GM06990 (cell line): Measurements from ENCODE around the gene TNS1.

ENCODE experiments used
- DNase-seq: peaks from one replicate; pipeline ENCODE4 v3.0.0-alpha.2; 2011; ENCODE audit not compliant: insufficient read length; ENCODE audit errors: extremely low read depth
- H3K27me3 ChIP-seq: replicated peaks from 2 replicates; pipeline ENCODE4 v1.6.0; 2011; ENCODE audit warnings: low read length; ENCODE audit not compliant: control insufficient read depth, insufficient read depth
- H3K36me3 ChIP-seq: 2 replicates; pipeline ENCODE4 v1.5.1; 2011; ENCODE audit warnings: low read length; ENCODE audit not compliant: control insufficient read depth, insufficient read depth
- H3K4me3 ChIP-seq: replicated peaks from 2 replicates; pipeline ENCODE4 v1.5.1; 2011; ENCODE audit warnings: low read depth, mild to moderate bottlenecking, control low read depth, low read length
- CTCF ChIP-seq: IDR thresholded peaks from 2 replicates; pipeline ENCODE4 v1.5.1; 2011; ENCODE audit warnings: low read length, control low read depth, mild to moderate bottlenecking, inconsistent platforms; ENCODE audit not compliant: insufficient read depth, poor library complexity, severe bottlenecking

The TNS1 gene

GRCh38 chr2:217797661-217798069 lies 205.1 kb downstream of the TNS1 start:
- Histone ChIP-seq H3K4me3 (no peak overlapping the region), H3K36me3 (no peaks in the 10 kb centered on the region), H3K27me3 (no peaks in the 10 kb centered on the region; the same call in 1 of the 2 replicates)
- no peak for TF ChIP-seq CTCF
- DNase-seq = no peak

- no peak for DNase-seq
These were observed 205.6 kb downstream of the TNS1 start for GRCh38 chr2:217797165-217797564.

GRCh38 chr2:217795706-217796465 lies 206.9 kb downstream of the TNS1 start:
- Histone ChIP-seq H3K36me3 (no peaks in the 10 kb centered on the region), H3K4me3 (no peak overlapping the region), H3K27me3 (no peaks in the 10 kb centered on the region; the same call in 1 of the 2 replicates)
- DNase-seq = no peak
- no peak for TF ChIP-seq CTCF

More at GRCh38 chr2:217797165-217797564, 205.6 kb downstream of the TNS1 start:
- no peak for TF ChIP-seq CTCF
- no peaks in the 10 kb centered on the region for H3K36me3 ChIP-seq
- no peak overlapping the region for H3K4me3 ChIP-seq
- H3K27me3 ChIP-seq = no peaks in the 10 kb centered on the region; the same call in 1 of the 2 replicates

GRCh38 chr2:217795067-217795466 lies 207.7 kb downstream of the TNS1 start:
- H3K27me3 ChIP-seq = no peaks in the 10 kb centered on the region; the same call in 1 of the 2 replicates
- TF ChIP-seq CTCF = no peak
- no peaks in the 10 kb centered on the region for H3K36me3 ChIP-seq
- no peak for DNase-seq
- H3K4me3 ChIP-seq = no peak overlapping the region

GRCh38 chr2:217794133-217794986 lies 208.4 kb downstream of the TNS1 start:
- no peak for TF ChIP-seq CTCF
- no peaks in the 10 kb centered on the region for H3K36me3 ChIP-seq
- H3K4me3 ChIP-seq = no peak overlapping the region
- DNase-seq = no peak
- H3K27me3 ChIP-seq = no peaks in the 10 kb centered on the region; the same call in 1 of the 2 replicates
